HG02938 (cell line): ENCODE results near the gene TK1.
"Not testable (repeated sequence)": the region's sequence is repeated elsewhere in the genome, so short reads cannot be mapped to it uniquely, and the experiment has no call there.

Source experiments
- ATAC-seq: cut with Tn5 transposase; IDR thresholded peaks from one replicate; pipeline ENCODE4 v1.9.1; 2021; ENCODE audit warnings: mild to moderate bottlenecking, moderate library complexity; ENCODE audit not compliant: unreplicated experiment

The TK1 gene

GRCh38 chr17:78154903-78155811 lies 31.7 kb downstream of the TK1 start:
- ATAC-seq: peak; percentile 52

DNA sequence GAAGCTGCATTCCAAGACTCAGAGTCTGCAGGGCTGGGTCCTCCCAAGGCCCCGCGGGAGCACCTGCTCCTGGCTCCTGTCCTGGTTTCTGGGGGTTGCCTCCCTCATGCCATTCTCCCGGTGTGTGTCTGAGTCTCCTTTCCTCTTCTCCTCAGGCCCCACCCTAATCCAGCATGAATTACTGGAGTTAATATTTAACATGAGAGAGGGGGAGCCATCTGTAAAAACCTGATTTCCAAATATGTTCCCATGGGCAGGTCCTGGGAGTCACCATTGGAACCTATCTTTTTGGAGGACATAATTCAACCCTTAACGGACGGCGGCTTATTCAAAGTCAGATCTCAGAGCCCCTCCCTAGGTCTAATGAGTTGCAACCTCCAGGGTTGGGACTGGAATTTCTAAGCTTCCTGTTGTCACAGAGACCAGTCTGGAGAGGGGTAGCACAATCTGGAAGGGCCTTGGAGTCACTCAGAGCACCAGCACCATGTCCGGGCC lies 35.3 kb downstream of the TK1 start:
- ATAC-seq: no peak

- ATAC-seq: no peak
Observed at GRCh38 chr17:78148286-78149016, 38.4 kb downstream of the TK1 start.

- no peak for ATAC-seq
Observed at GRCh38 chr17:78147315-78147998, 39.4 kb downstream of the TK1 start.

DNA sequence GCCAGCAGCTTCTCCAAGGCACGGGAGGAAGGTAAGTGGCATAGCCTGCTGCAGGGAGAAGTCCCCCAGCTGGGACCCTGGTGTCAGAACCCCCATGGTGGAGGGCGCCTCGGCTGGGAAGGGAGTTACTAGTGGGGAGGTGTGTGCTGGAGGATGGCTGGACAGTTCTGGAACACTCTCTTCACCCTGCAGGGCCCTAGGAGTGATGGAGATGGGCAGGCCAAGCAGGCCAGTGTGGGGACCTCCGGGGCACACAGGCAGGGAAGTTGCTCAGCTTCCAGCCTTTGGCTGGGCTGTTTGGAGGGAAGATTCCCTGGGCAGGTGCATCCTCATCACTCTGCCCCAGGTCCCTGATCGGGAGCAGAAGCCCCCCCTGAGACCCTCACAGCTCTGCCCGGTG lies 40.0 kb downstream of the TK1 start:
- no peak for ATAC-seq

- ATAC-seq: no peak
Observed at GRCh38 chr17:78146471-78146869, 40.4 kb downstream of the TK1 start.

- ATAC-seq: no peak
Observed at GRCh38 chr17:78144736-78145641, 41.9 kb downstream of the TK1 start.

DNA sequence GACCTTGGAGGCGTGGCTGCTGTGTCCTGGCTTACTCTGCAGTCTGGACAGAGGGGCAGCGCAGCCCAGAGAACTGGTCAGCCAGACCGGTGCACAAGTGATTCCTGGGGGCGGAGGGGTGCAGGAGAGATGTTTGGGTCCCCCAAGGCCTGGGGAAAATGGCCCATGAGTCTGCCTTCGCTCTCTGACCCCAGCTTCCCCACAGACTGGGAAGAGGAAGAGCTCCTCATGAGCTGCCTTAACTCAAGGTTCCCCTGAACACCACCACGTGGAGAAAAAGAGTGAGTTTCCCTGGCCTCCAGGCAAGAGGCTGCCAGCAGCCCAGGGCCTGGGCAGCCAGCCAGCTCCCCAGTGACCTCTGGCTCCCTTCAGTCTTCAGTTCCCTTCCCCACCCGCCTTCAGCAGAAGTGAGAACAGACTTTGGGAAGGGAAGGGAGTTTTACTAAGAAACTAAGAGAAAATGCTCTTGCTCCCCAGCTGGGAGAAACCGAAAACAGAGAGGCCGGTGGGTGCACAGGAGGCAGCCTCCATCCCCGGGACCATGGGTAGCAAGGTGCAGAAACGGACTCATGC lies 42.6 kb downstream of the TK1 start:
- no peak for ATAC-seq

DNA sequence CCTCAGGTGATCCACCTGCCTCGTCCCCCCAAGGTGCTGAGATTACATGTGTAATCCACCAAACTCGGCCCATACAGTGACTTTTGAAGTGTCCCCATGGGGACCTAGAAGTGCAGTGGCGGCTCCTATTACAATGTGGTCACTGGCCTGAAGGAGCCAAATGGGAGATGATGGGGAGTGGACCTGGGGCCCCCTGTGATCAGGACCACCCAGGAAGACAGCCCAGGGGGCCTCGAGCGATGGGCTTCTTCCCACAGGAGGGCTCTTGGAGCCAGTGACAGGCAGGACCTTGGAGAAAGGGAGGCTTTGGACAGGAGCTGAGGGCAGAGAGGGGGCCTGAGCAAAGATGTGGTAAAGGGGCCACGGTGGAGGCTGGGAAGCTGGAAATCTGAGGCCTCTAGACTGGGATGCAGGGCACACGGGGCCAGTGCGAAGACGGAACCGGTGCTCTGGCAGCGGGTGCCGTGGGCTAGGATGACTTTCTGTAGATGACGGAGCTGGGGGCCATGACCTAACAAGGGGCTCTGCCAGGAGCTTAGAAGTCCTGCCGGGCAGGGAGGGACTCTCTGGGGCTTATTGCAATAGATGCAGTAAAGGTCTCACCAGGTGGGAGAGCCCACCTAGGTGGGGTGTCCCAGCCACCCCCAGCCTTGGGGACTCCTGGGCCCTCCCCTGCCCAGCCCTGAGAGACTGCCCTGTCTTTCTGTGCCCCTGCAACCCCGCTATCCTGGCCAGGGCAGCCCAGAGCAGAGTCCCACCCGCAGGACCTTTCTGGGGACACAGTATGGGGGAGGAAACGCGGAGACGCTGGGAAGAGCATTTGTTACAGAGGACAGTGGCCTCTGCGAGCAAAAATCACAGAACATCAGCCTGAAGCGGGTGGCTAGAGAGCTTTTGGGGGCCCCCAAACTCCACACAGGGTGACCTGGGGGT lies 43.4 kb downstream of the TK1 start:
- no peak for ATAC-seq

DNA sequence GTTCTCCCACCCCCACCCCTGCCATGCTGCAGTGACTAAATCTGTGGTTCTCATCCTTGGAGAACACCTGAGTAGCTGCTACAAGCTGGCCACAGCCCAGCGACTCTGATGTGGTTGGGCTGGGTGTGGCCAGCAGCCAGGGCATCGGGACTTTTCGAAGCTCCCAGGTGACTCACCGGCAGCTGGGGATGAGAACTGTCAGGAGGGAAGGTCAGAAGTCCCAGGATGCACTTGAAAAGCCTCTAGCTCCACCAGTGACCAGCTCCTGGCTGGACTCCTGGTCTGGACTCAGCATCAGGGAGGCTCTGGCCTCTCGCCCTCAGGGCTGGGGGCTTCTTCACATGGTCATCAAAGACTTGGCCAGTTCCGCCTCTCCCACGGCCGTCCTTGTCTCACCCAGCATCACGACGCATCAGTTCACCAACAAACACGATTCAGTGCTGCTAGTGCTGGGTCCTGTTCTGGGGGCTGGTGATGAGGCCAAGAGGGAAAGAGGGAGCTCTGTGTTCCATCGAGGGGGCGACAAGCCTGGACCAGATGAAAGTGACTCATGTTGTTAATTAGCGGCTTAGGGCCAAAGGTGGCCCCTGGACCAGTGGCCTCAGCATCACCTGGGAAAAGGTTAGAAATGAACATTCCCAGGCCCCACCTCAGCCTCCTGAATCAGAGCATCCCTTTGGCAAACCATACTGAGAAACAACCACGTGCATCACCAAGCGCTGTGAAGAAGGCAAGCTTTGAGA lies 44.6 kb downstream of the TK1 start:
- no peak for ATAC-seq

DNA sequence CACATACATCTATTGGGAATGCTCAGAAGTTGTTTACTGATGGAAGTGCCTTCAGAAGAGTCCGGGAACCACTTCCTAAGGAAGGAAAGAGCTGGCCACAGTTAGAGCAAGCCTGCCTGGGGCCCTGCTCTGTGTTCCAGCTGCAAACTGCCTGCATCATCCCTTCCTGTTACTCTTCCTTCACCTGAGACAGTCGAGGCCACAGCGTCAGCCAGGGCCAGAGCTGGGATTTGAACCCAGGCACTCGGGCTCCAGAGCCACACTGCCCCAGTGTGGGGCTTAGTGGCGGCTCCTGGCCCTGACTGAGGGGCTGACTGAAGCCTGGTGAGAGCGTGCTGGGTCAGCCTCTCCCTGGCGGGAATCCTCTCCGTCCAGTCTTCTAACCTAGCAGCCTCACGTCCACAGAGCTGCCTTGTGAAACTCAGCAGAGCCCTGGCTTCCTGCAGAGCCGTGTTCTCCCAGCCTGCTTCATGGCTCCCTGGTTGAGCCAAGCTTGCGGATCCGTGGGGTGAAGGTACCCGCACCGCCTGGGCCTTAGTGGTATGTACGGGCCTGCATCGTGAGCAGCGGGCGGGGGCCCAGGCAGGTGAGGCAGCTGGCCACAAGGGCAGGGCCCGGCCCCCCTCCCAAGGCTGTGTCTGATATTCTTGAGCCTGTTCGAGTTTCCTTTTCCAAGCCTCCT lies 45.3 kb downstream of the TK1 start:
- no peak for ATAC-seq

GRCh38 chr17:78140169-78141051 lies 46.4 kb downstream of the TK1 start:
- ATAC-seq: peak; percentile 78

DNA sequence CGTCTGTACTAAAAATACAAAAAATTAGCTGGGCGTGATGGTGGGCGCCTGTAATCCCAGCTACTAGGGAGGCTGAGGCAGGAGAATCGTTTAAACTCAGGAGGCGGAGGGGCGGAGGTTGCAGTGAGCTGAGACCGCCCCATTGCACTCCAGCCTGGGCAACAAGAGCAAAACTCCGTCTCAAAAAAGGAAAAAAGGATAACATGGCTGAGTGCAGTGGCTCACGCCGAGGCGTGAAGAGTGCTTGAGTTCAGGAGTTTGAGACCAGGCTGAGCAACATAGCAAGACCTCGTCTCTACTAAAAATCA lies 47.0 kb downstream of the TK1 start:
- not testable (repeated sequence) for ATAC-seq

DNA sequence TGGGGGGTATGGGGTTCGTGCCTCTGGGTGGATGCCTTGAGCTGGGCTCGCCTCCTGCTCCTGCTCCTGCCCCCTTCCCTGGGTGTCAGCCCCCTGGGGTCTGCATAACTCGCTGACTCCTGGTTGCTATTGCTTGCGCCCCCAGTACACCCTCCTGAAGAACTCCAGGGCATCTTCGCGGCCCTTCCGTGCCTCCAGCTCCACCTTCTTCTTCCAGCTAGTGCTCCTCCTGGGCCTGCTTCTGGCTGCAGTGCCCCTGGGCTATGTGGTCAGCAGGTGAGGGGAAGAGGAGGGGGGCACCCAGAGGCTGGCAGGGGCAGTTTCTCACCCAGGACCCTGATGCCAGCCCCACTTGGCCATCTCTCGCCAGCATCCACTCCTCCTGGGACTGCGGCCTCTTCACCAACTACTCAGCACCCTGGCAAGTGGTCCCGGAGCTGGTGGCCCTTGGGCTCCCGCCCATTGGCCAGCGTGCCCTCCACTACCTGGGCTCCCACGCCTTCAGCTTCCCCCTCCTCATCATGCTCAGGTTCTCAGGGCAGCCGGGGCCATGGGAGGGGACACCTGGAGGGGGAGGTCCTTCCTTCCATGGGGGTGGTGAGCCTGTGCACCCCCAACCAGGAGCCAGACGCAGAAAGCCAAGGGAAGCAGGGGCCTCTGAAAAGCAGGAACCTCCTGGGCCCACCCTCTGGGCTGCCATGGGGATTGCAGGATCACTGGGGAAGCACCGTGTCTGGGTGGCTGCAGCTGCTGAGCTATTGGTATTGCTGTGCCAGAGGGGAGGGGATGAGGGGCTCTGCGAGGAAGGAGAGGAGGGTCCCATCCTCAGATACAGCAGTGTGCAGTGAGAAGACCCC lies 48.4 kb downstream of the TK1 start:
- no peak for ATAC-seq

DNA sequence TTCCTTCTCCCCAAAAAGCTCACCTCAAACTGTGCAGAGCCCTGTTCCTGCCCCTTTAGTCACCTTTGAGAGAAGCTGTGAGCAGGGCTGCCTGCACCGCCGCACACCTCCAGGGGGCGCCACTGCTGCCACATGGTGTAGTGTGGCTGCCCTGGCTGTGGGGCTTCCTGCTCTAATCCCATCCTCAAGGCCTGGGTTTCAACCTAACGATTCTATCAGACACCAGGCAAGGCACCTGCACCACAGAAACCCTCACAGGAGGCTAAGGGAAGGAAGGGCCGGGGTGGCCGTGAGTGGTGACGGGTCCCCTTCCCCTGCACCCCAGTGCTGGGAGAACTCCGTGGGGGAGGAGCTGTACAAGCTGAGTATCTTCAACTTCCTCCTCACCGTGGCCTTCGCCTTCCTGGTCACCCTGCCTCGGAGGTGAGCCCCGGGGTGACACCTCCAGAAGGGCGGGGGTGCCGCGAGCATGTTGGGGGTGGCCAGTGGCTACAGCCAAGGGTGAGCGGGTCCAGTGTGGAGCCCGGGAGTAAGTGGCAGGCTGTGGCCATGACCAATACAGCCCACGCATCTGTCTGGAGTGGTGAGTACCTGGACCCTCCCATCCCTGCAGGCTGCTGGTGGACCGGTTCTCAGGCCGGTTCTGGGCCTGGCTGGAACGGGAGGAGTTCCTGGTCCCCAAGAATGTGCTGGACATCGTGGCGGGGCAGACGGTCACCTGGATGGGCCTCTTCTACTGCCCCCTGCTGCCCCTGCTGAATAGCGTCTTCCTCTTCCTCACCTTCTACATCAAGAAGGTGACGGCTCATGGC lies 49.3 kb downstream of the TK1 start:
- no peak for ATAC-seq
